PC-9 (cell line): ENCODE measurements around the gene SMG6. TPM values are rescaled to one million over a fixed set of nuclear protein-coding genes. Genes with fewer than 3 reads are reported as not detected.

ENCODE experiments used
- BruUV-seq: library from RNA; stranded (reverse); fragments of 400-500 nt; replicated peaks from 2 replicates; lab custom pipeline; 2021; lab: Mats Ljungman, UMichigan
- CTCF ChIA-PET: fragments of 300-600 bp; sonication (Branson Sonifier 250); formaldehyde crosslinking; loops from one replicate; lab custom pipeline; 2022; ENCODE audit warnings: antibody characterized with exemption; lab: Charles Lee
- POLR2A ChIA-PET: fragments of 300-600 bp; sonication (Branson Sonifier 250); formaldehyde crosslinking; loops from one replicate; lab custom pipeline; 2022; ENCODE audit warnings: antibody characterized with exemption; ENCODE audit not compliant: unreplicated experiment; lab: Charles Lee
- DNase-seq, 2 experiments: peaks; one replicate each; pipeline versions ENCODE4 v3.0.0 to v3.0.0-alpha.2; 2015 to 2022; ENCODE audit warnings: mixed read lengths in 1 of 2
- H2AFZ ChIP-seq: fragments of 200-600 bp; sonication (generic); 2 replicates; pipeline ENCODE4 v1.8.1; 2017; ENCODE audit warnings: antibody characterized with exemption
- H3F3A ChIP-seq: fragments of 200-600 bp; sonication (generic); 2 replicates; pipeline ENCODE4 v1.8.1; 2017; ENCODE audit warnings: antibody characterized with exemption, mild to moderate bottlenecking, low read depth; ENCODE audit not compliant: insufficient read depth
- H3K27ac ChIP-seq: fragments of 200-600 bp; sonication (generic); 2 replicates; pipeline ENCODE4 v1.6.1; 2016; ENCODE audit warnings: mixed run types
- H3K27me3 ChIP-seq: fragments of 200-600 bp; sonication (generic); 2 replicates; pipeline ENCODE4 v1.6.1; 2016; ENCODE audit warnings: low read depth, mixed run types; ENCODE audit not compliant: insufficient read depth
- H3K36me3 ChIP-seq: fragments of 200-600 bp; sonication (generic); 2 replicates; pipeline ENCODE4 v1.6.1; 2016; ENCODE audit warnings: low read depth, mixed run types
- H3K4me1 ChIP-seq: fragments of 200-600 bp; sonication (generic); replicated peaks from 2 replicates; pipeline ENCODE4 v1.6.1; 2016; ENCODE audit warnings: mixed run types; ENCODE audit not compliant: insufficient read depth
- H3K4me2 ChIP-seq: fragments of 200-600 bp; sonication (generic); 2 replicates; pipeline ENCODE4 v1.6.1; 2017; ENCODE audit warnings: mixed run types
- H3K4me3 ChIP-seq: fragments of 200-600 bp; sonication (generic); 2 replicates; pipeline ENCODE4 v1.6.1; 2016; ENCODE audit warnings: mixed run types
- H3K79me2 ChIP-seq: fragments of 200-600 bp; sonication (generic); 2 replicates; pipeline ENCODE4 v1.6.1; 2017; ENCODE audit warnings: low read depth, mixed run types
- H3K9me2 ChIP-seq: fragments of 200-600 bp; sonication (generic); 2 replicates; pipeline ENCODE4 v1.8.1; 2017; ENCODE audit warnings: mild to moderate bottlenecking; ENCODE audit not compliant: insufficient read depth
- H3K9me3 ChIP-seq: fragments of 200-600 bp; sonication (generic); 2 replicates; pipeline ENCODE4 v1.8.1; 2016; ENCODE audit warnings: low read depth; ENCODE audit not compliant: insufficient read depth
- H4K20me1 ChIP-seq: fragments of 200-600 bp; sonication (generic); 2 replicates; pipeline ENCODE4 v1.8.1; 2017; ENCODE audit not compliant: insufficient read depth
- EZH2 ChIP-seq: fragments of 200-600 bp; sonication (generic); IDR thresholded peaks from 2 replicates; pipeline ENCODE4 v1.8.0; 2017; ENCODE audit warnings: antibody characterized with exemption, low read depth
- intact Hi-C: fragments of 100-400 bp; cut with micrococcal nuclease; formaldehyde crosslinking; loops from one replicate; pipeline ENCODE4 v1.10.0; 2022; ENCODE audit not compliant: unreplicated experiment
- microRNA-seq: library from miRNA; unstranded; fragments of <30 nt; microRNA quantifications from one replicate; pipeline ENCODE4 v1.2.0, GENCODE V29; 2021; ENCODE audit warnings: borderline number of aligned reads, borderline replicate concordance
- total RNA-seq: library from RNA; stranded (reverse); gene quantifications from 2 replicates; pipeline ENCODE4 v1.2.3, GENCODE V29; 2021

Gene SMG6
- total RNA-seq, 1 experiment from 2014 or later: 43.1 TPM

DNA sequence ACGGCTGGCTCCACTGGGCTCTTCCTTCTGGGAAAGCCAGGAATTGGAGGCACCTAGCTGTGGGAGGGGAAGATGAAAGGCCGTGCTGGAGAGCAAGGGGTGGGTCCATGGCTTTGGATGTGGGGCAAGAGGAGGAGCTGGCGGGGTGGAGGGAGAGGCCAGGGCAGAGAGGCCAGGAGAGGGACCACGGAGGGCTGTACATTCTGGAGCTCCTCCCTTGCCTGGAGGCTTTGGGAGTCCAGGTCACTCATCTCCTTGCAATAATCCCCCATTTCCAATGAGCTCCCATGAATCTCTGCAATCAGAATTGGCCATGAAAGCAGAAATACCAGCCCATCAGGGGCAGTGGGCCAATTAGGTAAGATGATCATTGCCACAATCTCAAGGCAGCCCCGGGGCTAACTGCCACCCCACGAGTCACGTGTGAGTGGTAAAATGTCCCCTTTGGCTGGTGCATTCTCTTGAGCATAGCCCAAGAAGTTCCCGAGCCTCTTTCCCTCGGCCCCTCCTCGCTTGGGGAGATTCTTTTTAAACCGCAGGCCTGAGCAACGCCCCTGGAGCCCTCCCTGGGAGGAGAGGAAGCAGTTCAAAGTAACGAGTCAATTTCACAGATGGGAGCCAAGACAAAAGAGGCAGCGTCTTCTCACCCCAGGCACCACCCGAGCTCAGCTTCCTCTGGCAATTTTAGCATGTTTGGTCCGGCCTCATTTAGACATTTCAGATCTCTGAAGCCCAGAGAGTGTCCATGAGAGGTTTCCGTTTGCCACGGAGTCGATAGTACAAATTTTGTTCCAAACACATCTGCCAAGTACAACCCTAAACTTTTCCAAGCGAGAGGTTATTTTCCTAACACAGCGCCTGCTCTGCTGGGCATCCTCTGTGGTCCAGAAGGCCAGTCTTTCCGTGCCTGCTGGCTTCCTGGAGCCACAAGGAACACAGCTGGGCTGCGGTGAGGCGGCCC lies 291.9 kb downstream of the SMG6 start:
- peak; percentile 97 for DNase-seq
- Histone ChIP-seq H3K4me3 (peak overlapping the region; percentile 42), H3K4me2 (peak overlapping the region; percentile 73), H2AFZ (peak overlapping the region; percentile 61), H3K36me3 (no peaks in the 10 kb centered on the region), H3F3A (peaks cover 43% of the 10 kb centered on the region), H3K27ac (peak overlapping the region; percentile 85), H3K79me2 (no peaks in the 10 kb centered on the region), H4K20me1 (no peaks in the 10 kb centered on the region), H3K27me3 (no peaks in the 10 kb centered on the region), H3K9me2 (no peaks in the 10 kb centered on the region), H3K4me1 (peaks cover 55% of the 10 kb centered on the region), H3K9me3 (no peaks in the 10 kb centered on the region)
- no peak for TF ChIP-seq EZH2
- intact Hi-C loops: loop anchor here (10.0 kb wide), 1 partner anchor 297 kb away; the partner anchor contains the start of gene TLCD2
- ChIA-PET CTCF (interaction anchor here (0.8 to 1.1 kb wide), 2 partner anchors 14 to 103 kb away, joined by 3 to 6 read pairs; no protein-coding TSS in a partner anchor), POLR2A (interaction anchor here (0.6 to 1.1 kb wide), 7 partner anchors 16 to 620 kb away, joined by 3 to 12 read pairs (median 7); no protein-coding TSS in a partner anchor)
- no TSS peak for BruUV-seq

Small RNA genes within 50 kb of the gene (microRNA-seq; reads per million reads assigned to microRNA genes)
- 576 reads per million, percentile 70 among the genes with 10 or more reads in this experiment for gene MIR132
- 4.7 reads per million for gene MIR212

Other genes with a start within 250 kb of the SMG6 start
- gene HIC1, start 248.7 kb downstream of the SMG6 start, total RNA-seq: 0.63 and 1.6 TPM in 2 replicates
- gene SRR, start 165 bp upstream of the SMG6 start, total RNA-seq: 41.8 and 52.3 TPM in 2 replicates
- gene TSR1, start 32.7 kb upstream of the SMG6 start, total RNA-seq: 42.3 and 42.5 TPM in 2 replicates
- 62.0 and 65.7 TPM in 2 replicates for gene SGSM2, start 33.7 kb upstream of the SMG6 start, total RNA-seq
- 60.7 and 72.3 TPM in 2 replicates for gene MNT, start 97.3 kb upstream of the SMG6 start, total RNA-seq
- 40.2 and 46.2 TPM in 2 replicates for gene METTL16, start 208.1 kb upstream of the SMG6 start, total RNA-seq